GM23248 (cell line): ENCODE measurements around the gene MC5R.

Source experiments
- EZH2 ChIP-seq: fragments of 200-600 bp; sonication (generic); IDR thresholded peaks from 2 replicates; pipeline ENCODE4 v1.6.1; 2018; ENCODE audit warnings: antibody characterized with exemption, mild to moderate bottlenecking; ENCODE audit not compliant: insufficient read depth, poor library complexity, severe bottlenecking
- EZH2phosphoT487 ChIP-seq: fragments of 200-600 bp; sonication (generic); IDR thresholded peaks from 2 replicates; pipeline ENCODE4 v1.6.1; 2018; ENCODE audit warnings: antibody characterized with exemption, moderate library complexity, mild to moderate bottlenecking, low read depth; ENCODE audit not compliant: insufficient read depth

DNA sequence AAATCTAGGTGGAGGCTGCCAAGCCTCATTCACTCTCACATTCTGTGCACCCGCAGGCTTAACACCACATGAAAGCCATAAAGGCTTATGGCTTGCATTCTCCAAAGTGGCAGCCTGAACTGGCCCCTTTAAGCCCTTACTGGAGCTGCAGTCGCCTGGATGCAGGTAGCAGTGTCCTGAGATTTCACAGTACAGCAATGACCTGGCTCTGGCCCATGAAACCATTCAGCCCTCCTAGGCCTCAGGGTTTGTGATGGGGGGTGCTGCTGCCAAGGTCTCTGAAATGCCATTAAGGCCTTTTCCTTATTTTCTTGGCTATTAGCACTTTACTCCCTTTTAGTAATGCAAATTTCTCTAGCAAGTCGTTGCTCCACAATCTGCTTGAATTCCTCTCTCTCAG, 48.9 kb upstream of the MC5R start:
- TF ChIP-seq EZH2 (no peak), EZH2phosphoT487 (no peak)
